Measurements from ENCODE around the gene C1orf87.

GRCh38 chr1:60000625-60001024 lies 72.9 kb downstream of the C1orf87 start:
- TF ChIP-seq CTCF (IDR thresholded peaks at IDR 0.05): no peak
- TF ChIP-seq POLR2A (IDR thresholded peaks at IDR 0.05): no peak
- TF ChIP-seq POLR2AphosphoS5 (IDR thresholded peaks at IDR 0.05): no peak
- TF ChIP-seq EP300 (IDR thresholded peaks at IDR 0.05; ENCODE audit: low read depth): no peak

All from transverse colon (tissue), 4 donors.